ENCODE results near the gene MKI67. TPM values are rescaled to one million over a fixed set of nuclear protein-coding genes. Genes with fewer than 3 reads are reported as not detected.

MKI67 gene
- total RNA-seq, 2 donors from 2014 or later: 0.41 to 2.7 TPM

DNA sequence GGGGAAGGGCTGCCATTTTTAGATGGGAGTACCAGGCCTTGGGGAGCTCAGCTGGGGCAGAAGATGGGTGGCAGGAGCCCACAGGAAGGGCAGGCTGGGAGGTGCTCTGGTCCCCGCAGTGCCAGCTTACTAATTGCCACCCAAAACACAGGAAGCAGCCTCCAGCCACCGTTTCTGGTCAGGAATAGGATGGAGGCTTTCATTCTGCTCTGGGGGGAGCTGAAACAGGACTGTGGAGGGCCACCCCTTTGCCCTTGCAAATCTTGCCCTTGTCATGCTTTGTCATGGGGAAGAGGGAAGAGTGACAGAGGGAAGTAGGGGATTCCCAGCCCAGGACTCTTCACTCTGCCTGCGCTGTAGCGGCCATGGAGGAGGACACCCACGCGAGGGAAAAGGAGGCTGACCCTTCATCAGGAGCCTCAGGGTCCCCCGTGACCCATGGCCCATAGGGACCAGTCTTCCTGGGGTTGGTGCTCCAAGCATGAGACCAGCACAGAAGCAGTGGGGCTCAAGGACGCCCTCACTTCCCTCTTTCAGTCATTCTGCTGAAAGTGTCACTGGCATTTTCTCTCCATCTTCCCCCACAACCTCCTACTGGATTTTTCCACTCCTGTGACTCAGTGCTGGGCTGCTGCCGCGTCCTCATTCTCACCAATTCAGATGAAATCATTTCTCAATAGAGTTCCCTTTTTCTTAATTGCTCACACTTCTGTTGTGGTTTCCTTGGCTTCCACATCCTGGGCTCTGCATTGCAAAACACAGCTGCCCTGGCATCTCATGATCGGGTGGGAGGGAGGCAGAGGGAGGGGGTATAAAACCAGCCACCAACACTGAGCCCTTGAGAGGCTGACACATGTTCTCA lies 61.9 kb downstream of the MKI67 start:
- Histone ChIP-seq H3K4me3 (peak overlapping the region; percentile 5), H3K36me3 (peaks cover 4% of the 10 kb centered on the region), H3K9me3 (no peaks in the 10 kb centered on the region), H3K27me3 (replicated peaks; ENCODE audit: insufficient read depth) (no peaks in the 10 kb centered on the region), H3K4me1 (ENCODE audit: control insufficient read depth in 1 of 2, low read depth in 2 of 2) (peaks cover 46 to 65% of the 10 kb centered on the region in 2 donors), H3K27ac (peak overlapping the region; percentile 42 to 68)
- peak; percentile 43 for DNase-seq (ENCODE audit: low spot score)
- TF ChIP-seq, protein P1, sequence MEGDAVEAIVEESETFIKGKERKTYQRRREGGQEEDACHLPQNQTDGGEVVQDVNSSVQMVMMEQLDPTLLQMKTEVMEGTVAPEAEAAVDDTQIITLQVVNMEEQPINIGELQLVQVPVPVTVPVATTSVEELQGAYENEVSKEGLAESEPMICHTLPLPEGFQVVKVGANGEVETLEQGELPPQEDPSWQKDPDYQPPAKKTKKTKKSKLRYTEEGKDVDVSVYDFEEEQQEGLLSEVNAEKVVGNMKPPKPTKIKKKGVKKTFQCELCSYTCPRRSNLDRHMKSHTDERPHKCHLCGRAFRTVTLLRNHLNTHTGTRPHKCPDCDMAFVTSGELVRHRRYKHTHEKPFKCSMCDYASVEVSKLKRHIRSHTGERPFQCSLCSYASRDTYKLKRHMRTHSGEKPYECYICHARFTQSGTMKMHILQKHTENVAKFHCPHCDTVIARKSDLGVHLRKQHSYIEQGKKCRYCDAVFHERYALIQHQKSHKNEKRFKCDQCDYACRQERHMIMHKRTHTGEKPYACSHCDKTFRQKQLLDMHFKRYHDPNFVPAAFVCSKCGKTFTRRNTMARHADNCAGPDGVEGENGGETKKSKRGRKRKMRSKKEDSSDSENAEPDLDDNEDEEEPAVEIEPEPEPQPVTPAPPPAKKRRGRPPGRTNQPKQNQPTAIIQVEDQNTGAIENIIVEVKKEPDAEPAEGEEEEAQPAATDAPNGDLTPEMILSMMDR (IDR thresholded peaks at IDR 0.05): no peak
- ATAC-seq (ENCODE audit: insufficient number of reproducible peaks, low FRiP score, low read depth): peak; percentile 78

DNA sequence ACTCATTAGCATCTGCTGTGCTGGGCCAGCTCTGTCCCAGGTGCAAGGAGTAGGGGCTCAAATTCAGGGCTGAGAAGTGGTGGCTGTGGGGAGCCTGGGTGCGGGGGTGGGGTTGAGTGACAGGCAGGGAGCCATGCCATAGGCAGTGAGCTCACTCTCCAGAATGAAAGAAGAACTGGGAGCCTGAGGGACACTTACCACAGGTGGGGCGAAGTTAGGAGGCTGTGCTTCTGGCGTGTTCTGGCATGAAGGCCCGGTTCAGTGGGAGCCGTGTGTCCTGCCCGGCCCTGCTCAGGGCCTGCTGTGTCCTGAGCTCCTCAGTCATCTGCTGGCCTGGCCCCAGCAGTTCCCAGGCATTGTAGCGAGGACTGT lies 62.5 kb downstream of the MKI67 start:
- DNase-seq (ENCODE audit: low spot score): no peak
- H3K4me1 ChIP-seq (ENCODE audit: control insufficient read depth in 1 of 2, low read depth in 2 of 2): peaks cover 52 to 71% of the 10 kb centered on the region in 2 donors
- H3K27me3 ChIP-seq (replicated peaks; ENCODE audit: insufficient read depth): no peaks in the 10 kb centered on the region
- ATAC-seq (ENCODE audit: insufficient number of reproducible peaks, low FRiP score, low read depth): no peak
- H3K9me3 ChIP-seq: no peaks in the 10 kb centered on the region
- peak overlapping the region; percentile 5 for H3K4me3 ChIP-seq
- H3K27ac ChIP-seq: peak overlapping the region; percentile 42 to 68
- H3K36me3 ChIP-seq: peaks cover 3% of the 10 kb centered on the region
- TF ChIP-seq, protein P1 (IDR thresholded peaks at IDR 0.05): no peak

- Histone ChIP-seq H3K4me1 (ENCODE audit: control insufficient read depth in 1 of 2, low read depth in 2 of 2) (peaks cover 53 to 78% of the 10 kb centered on the region in 2 donors), H3K27me3 (replicated peaks; ENCODE audit: insufficient read depth) (no peaks in the 10 kb centered on the region), H3K4me3 (no peak overlapping the region), H3K27ac (peak overlapping the region; percentile 57 to 68), H3K9me3 (no peaks in the 10 kb centered on the region), H3K36me3 (no peaks in the 10 kb centered on the region)
- TF ChIP-seq, protein P1 (IDR thresholded peaks at IDR 0.05): no peak
- DNase-seq (ENCODE audit: low spot score) (no peak), ATAC-seq (ENCODE audit: insufficient number of reproducible peaks, low FRiP score, low read depth) (no peak)
Observed at GRCh38 chr10:128062881-128063563, 63.2 kb downstream of the MKI67 start.

DNA sequence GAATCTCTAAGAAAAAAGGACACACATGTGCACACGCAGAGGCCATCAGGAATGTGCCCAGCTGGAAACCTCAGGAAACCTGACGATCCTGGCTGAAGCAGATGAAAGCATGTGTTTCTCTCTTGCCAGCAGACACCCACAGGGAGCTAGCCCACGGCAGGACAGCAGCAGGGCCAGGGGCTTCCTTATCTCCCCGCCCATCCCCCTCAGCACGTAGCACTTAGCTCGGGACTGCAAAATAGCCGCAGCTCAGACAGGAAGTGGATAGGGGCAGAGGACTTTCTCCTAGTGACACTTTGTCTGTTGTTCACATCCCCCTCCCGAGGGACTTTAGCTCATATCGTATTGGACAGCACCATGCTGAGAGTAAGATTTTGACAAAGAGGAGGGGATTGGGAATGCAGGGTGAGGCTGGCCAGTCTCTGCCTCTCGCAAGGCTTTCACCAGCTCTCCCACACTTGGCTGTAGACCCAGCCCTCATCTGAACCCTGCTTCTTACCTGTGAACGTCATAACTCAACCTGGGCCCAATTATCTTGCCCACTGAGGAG lies 63.8 kb downstream of the MKI67 start:
- TF ChIP-seq, protein P1 (IDR thresholded peaks at IDR 0.05): no peak
- H3K9me3 ChIP-seq: no peaks in the 10 kb centered on the region
- no peaks in the 10 kb centered on the region for H3K27me3 ChIP-seq (replicated peaks; ENCODE audit: insufficient read depth)
- peaks cover 53 to 82% of the 10 kb centered on the region in 2 donors for H3K4me1 ChIP-seq (ENCODE audit: control insufficient read depth in 1 of 2, low read depth in 2 of 2)
- DNase-seq (ENCODE audit: low spot score): no peak
- H3K4me3 ChIP-seq: no peak overlapping the region
- H3K36me3 ChIP-seq: no peaks in the 10 kb centered on the region
- ATAC-seq (ENCODE audit: insufficient number of reproducible peaks, low FRiP score, low read depth): no peak
- peak overlapping the region; percentile 57 to 68 for H3K27ac ChIP-seq
